KBM-7 (cell line): ENCODE results near the gene FNDC3A.
"Not testable (repeated sequence)": the region's sequence is repeated elsewhere in the genome, so short reads cannot be mapped to it uniquely, and the experiment has no call there.

Source experiments
- DNase-seq: peaks from one replicate; pipeline ENCODE4 v3.0.0-alpha.2; 2015
- in situ Hi-C: fragments of 300-500 bp; cut with MboI; formaldehyde crosslinking; loops from 2 replicates; pipeline ENCODE4 v1.14.3; 2020; ENCODE audit warnings: low sequenced_read_pairs, low pct_unique_long_range_greater_than_20kb, mixed read lengths

FNDC3A gene

GRCh38 chr13:49063011-49063410 is 87.3 kb downstream of the FNDC3A start:
- in situ Hi-C loops: no loop called here
- no peak for DNase-seq

GRCh38 chr13:49063497-49063896 is 87.8 kb downstream of the FNDC3A start:
- in situ Hi-C loops: no loop called here
- DNase-seq: no peak

- no peak for DNase-seq
- in situ Hi-C loops: no loop called here
Observed at GRCh38 chr13:49064476-49064875, 88.8 kb downstream of the FNDC3A start.

GRCh38 chr13:49066856-49067255 is 91.1 kb downstream of the FNDC3A start:
- DNase-seq: no peak
- in situ Hi-C loops: no loop called here

GRCh38 chr13:49068498-49068897 is 92.8 kb downstream of the FNDC3A start:
- in situ Hi-C loops: not testable (repeated sequence)

GRCh38 chr13:49070021-49070420 is 94.3 kb downstream of the FNDC3A start:
- DNase-seq, in situ Hi-C loops: not testable (repeated sequence)

More at GRCh38 chr13:49068498-49068897, 92.8 kb downstream of the FNDC3A start:
- DNase-seq: not testable (repeated sequence)

- in situ Hi-C loops: no loop called here
- DNase-seq: no peak
Observed at GRCh38 chr13:49071341-49071937, 95.7 kb downstream of the FNDC3A start.

GRCh38 chr13:49082653-49083536 is 107.2 kb downstream of the FNDC3A start:
- DNase-seq: no peak
- in situ Hi-C loops: no loop called here

- in situ Hi-C loops: no loop called here
- no peak for DNase-seq
Observed at GRCh38 chr13:49084961-49085360, 109.2 kb downstream of the FNDC3A start.

GRCh38 chr13:49086722-49087121 is 111.0 kb downstream of the FNDC3A start:
- no peak for DNase-seq
- in situ Hi-C loops: no loop called here

- in situ Hi-C loops: no loop called here
- DNase-seq: no peak
Observed at GRCh38 chr13:49093376-49093775, 117.7 kb downstream of the FNDC3A start.

- in situ Hi-C loops: no loop called here
Observed at GRCh38 chr13:49097374-49097773, 121.7 kb downstream of the FNDC3A start.

GRCh38 chr13:49098198-49098597 is 122.5 kb downstream of the FNDC3A start:
- no peak for DNase-seq
- in situ Hi-C loops: no loop called here

More at GRCh38 chr13:49097374-49097773, 121.7 kb downstream of the FNDC3A start:
- DNase-seq: no peak

GRCh38 chr13:49098771-49099512 is 123.2 kb downstream of the FNDC3A start:
- DNase-seq: peak; percentile 23
- in situ Hi-C loops: no loop called here

GRCh38 chr13:49099513-49099877 is 123.8 kb downstream of the FNDC3A start:
- DNase-seq: no peak
- in situ Hi-C loops: no loop called here

- DNase-seq: no peak
- in situ Hi-C loops: no loop called here
Observed at GRCh38 chr13:49100637-49101570, 125.2 kb downstream of the FNDC3A start.

GRCh38 chr13:49108196-49108595 is 132.5 kb downstream of the FNDC3A start:
- DNase-seq: peak; percentile 39
- in situ Hi-C loops: no loop called here

GRCh38 chr13:49110122-49110912 is 134.6 kb downstream of the FNDC3A start:
- DNase-seq: peak; percentile 95

More at GRCh38 chr13:49110122-49110912, 134.6 kb downstream of the FNDC3A start:
- in situ Hi-C loops: no loop called here
